Bone marrow (tissue), 2 donors: Measurements from ENCODE around the gene GAS6.
"Not testable (repeated sequence)": the region's sequence is repeated elsewhere in the genome, so short reads cannot be mapped to it uniquely, and the experiment has no call there.

Experiments used
- DNase-seq, 2 donors: peaks; one replicate each; lab custom pipeline; 2025; lab: John Stamatoyannopoulos, UW

GAS6 gene

DNA sequence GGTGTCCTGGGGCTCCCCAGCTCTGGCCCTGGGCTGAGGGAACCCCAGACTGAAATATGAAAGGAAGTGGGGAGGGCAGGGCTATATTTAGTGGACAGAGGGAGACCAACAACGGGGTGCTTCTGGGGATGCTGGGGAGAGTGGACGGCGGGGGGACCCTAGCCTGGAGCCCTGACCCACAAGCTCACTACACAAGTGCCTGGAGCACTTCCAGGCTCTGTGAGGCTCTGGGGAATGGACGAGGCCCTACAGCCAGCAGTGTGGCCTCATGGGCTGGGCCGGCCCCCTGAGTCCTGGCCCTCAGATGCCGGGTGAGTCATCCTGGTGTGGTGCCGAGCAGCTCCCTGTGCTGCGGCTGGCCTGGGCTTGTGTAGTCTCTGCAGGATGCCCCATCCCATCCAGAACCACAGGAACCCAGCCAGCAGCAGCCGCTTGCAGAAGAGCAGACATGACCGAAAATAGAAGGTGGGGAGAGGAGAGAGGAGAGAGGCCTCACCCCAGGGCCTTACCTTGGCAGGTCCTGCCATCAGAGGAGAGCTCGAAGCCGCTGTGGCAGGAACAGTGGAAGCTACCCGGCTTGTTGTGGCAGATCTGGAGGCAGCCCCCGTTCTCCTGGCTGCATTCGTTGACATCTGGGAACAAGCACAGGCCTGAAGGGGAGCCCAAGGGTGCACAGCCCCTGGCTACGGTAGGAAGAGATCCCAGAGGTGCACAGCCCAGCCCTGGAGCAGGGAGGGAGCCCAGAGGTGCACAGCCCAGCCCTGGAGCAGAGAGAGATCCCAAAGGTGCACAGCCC, 26.1 kb downstream of the GAS6 start:
- DNase-seq: no peak

DNA sequence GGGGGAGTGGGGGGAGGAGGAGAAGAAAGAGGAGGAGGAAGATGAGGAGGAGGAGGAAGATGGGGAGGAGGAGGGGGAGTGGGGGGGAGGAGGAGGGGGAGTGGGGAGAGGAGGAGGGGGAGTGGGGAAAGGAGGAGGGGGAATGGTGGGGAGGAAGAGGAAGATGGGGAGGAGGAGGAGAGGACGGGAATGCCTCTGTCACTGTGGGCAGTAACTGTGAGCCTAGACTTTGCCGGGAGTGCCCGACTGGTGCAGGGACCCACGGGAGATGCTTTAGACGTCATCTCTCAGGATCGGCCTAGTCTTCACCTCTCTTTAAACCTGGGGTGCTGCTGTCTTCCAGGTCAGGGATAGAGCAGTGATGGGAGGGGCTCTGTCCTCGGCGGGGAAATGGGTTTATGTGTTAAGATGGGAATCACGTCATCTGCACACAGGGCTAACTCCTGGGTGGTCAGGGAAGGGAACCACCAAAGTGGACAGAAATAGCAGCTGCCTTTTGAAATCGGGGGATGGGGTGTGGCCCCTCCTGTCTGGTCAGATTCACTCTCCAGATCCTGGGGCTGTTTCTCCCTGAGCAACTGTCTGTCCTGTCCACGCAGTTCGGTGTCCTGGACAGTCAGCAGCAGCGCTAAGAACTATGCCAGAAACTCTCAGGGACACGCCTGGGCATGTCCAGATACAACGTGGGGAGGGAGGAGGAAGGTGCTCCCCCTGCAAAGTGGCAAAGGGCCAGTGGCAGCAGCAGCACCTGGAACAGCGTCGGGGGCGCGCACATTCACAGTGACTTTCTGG, 26.9 kb downstream of the GAS6 start:
- DNase-seq: no peak

DNA sequence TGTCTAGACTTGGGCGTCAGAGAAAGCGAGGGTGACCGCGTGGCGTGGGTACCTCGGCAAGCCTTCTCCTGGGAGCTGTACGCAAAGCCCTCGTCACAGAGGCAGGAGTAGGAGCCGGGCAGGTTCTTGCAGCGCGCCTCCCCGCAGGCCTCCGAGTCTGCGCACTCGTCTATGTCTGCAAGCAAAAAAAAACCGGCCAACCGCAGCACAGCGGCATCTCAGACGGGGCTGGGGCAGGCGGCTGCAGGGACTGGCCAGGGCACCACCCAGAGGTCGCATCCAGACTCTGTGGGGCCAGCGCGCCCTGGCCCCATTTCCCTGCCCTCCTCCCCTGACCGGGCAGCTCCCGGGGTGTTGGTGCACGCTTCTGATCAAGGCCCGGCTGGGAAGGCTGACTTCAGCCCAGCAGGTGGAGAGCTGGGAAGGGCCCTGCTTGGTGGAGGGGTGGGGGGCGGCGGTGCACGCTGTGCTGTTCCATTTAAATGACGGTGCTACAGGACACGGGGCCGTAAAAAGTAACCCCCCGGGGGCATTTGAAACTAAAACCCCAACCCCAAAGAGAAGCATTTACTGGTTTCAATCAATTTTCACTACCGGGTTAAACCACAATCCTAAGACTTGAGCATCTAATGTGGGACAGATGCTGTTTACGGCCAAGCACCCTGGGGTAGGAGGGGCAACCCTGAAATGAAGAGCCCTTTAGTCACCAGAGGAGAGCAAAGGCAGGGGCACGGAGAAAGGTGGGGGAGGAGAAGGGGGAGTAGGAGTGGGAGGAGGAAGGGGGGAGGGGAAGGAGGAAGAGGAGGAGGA, 28.2 kb downstream of the GAS6 start:
- DNase-seq: no peak

DNA sequence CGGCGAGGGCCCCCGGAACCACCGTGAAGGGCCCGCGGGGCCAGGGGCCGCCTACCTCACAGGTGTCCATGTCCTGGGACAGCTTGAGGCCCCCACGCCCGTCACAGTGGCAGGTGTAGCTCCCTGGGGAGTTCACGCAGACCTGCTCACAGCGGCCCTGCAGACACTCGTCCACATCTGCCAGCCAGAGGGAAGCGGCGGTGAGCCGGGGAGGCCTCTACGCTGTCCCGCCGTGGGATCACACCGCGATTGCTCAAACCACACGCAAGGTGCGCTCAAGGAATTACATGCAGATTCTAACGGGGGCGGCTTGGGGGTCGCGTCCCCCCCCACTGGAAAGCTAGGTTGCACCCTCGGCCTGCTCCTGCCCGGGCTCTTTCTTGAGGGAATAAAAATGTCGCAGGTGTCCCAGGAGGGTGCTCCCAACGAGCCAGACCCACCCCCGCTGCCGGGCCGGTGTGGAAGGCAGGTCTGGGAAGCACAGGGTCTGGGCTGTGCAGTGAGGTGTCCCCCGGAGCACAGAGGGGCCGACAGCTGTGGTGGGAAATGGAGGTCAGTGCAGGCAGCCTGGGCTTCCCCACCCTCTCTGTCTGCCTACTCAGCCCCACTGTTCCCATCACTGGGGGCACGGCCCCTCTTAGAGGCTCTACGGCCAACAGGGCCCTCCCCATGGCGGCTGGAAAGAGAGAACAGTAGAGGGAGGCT, 29.2 kb downstream of the GAS6 start:
- DNase-seq: no peak

DNA sequence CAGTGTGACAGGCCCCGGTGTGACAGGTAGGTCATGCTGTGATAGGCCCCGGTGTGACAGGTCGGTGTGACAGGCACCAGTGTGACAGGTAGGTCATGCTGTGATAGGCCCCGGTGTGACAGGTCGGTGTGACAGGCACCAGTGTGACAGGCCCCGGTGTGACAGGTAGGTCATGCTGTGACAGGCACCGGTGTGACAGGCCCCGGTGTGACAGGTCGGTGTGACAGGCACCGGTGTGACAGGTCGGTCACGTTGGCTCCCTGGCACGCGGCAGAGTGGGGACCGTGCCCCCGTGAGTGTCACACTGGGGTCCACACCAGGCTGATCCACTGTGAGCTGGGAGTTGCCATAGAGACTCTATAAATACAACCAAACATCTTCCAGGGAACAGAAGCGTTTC, 29.9 kb downstream of the GAS6 start:
- DNase-seq: not testable (repeated sequence)

DNA sequence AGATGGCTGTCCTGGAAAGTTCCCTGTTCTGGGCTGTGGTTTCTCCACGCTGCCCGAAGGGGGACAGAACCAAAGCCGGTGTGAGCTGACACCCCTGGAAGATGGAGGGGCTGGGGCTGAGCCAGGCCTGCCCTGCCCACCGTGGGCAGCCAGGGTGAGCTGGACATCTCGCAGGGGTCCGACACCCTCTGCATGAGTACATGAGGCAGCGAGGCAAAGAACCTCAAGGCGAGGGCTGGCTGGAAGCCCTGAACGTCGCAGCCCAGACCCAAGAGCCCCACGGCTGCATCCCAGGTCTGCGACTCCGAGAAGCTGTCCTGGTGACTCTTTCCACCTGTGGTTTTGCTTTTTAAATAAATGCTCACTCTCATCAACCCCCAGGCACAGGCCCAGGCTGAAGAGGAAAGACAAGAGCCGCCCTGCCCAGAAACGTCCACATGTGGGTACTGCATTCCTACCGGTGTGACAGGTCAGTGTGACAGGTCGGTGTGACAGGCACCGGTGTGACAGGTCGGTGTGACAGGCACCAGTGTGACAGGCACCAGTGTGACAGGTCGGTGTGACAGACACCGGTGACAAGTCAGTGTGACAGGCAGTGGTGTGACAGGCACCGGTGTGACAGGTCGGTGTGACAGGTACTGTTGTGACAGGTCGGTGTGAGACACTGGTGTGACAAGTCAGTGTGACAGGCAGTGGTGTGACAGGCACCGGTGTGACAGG, 30.6 kb downstream of the GAS6 start:
- no peak for DNase-seq

DNA sequence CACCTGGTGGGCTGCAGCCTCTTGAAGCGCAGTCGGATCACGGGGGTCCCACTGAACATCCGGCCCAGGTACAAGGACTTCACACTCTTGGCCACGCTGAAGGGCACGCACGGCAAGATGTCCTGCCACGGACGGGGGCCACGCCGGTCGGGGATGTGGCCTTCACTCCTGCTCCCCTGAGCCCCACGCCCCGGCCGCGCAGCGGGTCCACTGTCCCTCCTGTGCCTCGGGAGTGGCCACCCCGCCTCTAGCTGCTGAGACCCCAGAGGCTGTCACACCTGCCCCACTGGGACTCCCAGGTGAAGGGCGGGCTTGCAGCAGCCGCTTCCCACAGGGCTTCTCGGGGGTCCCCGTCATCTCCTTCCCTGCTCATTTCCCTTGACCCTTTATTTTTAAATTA, 31.2 kb downstream of the GAS6 start:
- no peak for DNase-seq

DNA sequence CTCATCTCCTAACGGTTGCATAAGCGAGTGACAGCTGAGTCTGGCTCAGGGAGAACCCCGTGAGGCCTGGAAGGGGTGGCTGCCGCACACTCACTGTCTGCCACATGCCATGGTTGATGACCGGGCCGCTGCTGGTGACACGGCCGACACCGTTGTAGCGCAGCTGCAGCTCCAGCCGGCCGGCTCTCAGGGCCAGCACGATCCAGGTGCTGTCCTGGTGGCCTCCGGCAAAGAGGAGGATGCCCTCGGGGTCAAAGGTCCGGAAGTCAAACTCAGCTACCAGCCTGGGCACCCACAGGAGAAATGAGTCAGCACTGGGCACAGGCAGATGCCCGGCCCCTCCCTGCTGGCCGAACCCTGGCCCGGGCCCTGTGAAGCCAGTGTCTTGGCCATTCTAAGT, 31.7 kb downstream of the GAS6 start:
- no peak for DNase-seq

DNA sequence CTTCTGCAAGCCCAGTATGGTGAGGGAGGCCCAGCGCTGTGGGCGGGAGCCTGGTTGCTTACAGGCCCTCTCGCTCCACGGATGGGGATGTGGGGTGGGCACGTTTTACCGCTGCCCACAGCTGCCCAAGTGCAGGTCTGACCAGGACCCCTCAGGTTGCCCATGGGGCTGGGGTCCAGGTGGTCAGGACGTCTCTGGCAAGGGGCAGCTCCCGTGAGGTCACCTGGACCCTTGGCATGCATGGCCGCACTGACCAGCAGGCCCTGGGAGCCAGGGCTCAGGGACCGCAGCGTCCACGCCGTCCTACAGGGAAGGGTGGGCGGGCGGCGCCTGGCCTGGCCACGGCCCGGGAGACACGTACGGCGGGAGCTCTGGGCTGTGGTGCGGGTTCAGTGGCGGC, 32.8 kb downstream of the GAS6 start:
- DNase-seq: no peak

DNA sequence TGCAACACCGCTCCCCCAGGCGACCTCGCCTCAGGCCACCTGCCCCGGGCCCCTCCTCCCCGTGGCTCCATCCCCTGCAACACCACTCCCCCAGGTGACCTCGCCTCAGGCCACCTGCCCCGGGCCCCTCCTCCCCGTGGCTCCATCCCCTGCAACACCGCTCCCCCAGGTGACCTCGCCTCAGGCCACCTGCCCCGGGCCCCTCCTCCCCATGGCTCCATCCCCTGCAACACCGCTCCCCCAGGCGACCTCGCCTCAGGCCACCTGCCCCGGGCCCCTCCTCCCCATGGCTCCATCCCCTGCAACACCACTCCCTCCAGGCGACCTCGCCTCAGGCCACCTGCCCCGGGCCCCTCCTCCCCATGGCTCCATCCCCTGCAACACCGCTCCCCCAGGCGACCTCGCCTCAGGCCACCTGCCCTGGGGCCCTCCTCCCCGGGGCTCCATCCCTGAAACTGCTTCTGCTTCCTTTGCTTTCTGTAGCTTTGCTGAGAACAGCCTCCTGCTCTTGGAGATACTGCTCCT, 33.4 kb downstream of the GAS6 start:
- not testable (repeated sequence) for DNase-seq

DNA sequence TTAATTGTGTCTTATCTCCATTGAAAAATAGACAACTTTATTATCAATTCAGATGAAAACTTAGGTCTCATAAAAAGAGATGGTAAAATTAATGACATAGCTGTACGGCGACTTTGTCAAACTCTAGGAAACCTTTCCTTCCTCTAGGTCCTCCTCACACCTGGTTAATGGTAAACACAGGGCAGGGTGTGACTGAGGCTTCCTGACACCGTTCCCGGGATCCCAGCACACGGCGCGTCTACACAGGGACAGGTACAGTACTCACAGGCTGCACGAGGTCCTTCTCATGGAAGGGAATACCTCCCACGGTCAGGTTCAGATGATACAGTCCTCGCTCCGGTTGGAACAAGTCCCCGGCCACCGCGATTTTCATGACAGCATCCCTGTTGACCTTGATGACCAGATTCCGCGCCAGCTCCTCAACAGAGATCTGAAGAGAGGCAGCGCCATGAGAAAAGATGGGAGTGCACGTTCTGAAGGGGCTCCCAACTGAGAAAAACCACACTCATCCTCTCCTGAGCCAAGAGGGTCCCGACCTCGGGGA, 35.5 kb downstream of the GAS6 start:
- DNase-seq: no peak

DNA sequence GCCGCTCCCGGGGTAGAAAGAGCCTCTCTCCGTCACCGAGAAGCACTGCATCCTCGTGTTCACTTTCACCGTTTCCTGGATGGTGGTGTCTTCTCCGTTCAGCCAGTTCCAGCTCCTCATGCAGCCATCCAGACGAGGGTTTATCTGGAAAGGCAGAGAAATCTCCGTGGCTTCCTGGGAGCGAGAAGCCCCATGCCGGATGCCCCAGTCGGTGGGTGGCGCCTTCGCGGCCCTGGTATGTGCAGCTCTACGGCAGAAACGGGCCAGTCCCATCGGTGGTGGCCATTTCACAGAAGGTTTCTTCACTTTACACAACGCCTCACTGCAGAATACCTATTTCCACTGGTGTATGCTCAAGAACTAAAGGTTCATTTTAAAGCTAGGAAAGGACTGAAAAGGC, 36.9 kb downstream of the GAS6 start:
- no peak for DNase-seq

DNA sequence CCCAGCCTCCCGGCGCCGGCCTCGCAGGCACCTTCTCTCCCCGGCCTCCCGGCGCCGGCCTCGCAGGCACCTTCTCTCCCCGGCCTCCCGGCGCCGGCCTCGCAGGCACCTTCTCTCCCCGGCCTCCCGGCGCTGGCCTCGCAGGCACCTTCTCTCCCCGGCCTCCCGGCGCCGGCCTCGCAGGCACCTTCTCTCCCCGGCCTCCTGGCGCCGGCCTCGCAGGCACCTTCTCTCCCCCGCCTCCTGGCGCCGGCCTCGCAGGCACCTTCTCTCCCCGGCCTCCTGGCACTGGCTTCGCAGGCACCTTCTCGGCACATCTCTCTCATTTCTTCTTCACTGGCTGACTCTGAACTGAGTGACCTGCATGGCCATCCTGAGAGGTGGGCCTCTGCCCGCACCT, 37.4 kb downstream of the GAS6 start:
- DNase-seq: not testable (repeated sequence)

DNA sequence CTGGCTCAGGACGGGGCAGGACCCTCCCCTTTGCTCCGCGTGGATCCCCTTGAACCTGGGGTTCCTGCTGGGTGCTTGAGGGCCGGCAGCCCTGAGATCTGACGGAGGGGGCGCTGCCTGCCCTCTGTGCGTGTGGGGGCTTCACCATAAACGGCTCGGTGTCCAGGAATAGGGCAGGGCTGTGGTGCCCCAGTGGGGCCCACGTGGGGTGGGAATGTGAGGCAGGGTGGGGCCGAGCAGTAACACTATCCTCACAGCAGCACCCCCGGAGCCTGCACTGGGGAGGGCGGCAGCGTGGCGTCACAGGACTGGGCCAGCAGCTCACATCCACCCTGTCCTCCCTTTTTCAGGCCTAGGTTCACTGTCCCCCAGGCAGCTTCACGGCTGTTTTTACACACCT, 38.0 kb downstream of the GAS6 start:
- no peak for DNase-seq

DNA sequence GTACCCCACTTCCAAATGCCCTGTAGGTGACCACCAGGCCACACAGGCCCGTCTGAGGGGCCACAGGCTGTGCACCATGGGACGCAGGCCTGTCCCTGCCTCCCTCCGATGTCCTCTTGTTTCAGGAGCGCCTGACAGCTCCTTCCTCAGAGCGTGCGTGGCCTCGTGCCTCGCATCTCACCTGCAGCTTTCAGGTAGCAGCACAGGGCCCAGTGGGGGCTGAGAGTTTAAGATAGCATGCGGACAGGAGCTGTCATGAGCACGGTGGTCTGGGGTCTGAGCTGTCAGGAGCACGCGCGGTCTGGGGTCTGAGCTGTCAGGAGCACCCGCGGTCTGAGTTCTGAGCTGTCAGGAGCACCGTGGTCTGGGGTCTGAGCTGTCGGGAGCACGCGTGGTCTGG, 40.1 kb downstream of the GAS6 start:
- DNase-seq: no peak

DNA sequence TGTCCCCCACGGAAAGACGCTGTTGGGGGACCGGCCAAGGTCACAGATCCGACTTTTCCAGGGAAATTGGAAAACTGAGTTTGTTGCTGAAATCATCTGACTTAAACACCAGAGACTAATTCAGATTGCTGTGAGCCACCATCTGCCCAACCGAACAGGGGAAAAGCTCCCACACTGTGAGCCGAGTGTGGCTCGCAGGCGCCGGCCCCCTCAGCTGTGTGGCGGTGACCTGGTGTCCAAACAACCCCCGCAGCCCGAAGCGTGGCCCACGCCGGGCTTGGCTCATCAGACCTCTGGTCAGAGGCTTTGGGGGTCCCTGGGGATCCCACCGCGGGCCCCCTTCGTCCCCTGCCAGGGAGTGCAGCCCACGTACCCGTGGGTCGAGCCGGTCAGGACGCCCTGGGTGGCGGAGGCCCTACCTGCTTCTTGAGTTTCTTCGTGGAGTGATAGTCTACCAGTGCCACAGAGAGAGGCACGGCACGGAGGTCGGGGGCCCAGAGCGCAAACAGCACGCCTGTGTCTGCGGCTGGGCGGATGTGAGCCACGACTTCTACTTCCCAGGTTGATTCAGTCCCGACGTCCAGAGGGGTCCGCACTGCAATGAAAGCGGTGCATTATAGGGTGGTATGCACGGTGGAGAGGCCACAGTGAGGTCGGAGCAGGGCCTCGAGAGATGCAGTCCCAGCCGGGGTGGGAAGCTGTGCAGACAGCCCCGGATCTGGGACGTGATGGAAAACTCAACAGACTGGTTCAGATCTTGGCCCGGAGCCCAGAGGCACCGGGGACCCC, 40.7 kb downstream of the GAS6 start:
- DNase-seq: no peak

DNA sequence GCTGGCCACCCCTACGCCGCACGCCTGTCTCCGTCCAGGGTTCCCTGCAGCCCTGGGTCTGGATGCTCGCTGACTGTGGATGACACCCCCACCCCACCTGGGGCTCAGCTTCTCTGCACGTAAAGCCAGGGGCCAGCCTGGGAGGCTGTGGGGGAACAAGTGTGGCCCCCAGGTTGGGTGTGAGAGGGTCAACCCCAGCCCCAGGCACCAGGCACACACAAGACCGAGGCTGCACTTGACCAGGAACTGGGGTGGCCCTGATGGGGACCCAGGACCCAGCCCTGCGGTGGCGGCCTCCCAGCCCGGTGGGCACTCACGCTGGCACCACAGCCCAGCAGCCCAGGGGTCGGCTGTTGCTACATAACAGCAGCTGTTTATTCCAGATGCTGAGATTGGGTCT, 41.6 kb downstream of the GAS6 start:
- no peak for DNase-seq

DNA sequence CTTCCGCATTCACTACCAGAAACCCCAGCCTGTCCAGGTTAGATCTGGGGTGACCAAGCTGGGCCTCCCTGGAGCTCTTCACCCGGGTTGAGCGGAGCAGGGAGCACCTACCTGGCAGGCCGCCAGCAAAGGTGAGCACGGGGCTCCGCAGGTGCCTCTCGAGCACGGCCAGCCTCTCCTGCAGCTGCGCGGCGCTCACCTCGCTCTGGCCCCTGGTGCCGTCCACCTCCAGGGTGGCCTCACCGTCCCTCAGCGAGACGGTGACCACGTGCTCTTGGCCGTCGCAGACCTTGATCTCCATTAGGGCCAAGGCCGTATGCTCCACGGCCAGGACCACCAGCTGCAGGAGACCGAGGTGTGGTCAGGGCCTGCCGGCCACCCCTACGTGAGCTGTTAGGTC, 42.0 kb downstream of the GAS6 start:
- no peak for DNase-seq

DNA sequence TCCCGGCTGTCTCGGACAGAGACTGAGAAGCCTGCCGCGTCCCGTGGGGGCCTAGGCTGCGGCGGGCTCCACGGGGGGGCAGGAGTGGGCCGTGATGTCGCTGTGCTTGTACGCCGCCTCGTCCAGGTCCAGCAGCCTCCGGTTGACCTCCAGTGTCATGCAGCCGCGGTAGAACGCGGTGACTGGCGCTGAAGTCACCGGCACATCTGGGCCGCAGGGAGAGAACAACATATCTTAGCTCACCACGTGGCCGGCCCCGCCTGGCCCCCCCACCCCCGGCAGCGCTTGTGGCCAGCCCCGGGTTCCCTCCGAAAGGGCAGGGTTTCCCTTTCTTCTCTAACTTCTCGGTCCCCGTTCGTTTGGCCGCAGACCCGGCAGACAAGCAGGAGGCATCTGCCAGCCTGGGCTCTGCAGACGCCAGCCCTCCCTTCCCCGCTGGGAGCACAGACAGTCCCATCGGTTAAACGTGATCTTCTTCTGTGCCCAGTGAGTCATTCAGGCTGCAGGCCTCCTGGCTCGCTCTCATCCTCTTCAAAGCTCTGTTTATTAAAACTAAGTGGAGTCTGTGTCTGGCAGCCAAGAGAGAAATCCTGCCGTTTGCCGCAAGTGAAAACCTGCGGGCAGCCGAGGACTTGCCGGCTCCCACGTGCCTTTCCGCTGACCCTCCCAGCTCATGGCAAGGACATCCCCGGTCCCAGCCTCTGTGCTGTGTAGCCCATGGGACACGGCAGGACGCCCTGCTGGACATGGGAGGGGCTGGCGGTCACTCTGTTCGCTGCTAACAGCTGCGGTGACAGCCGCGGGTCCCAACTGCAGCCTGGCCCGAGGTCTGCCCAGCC, 42.8 kb downstream of the GAS6 start:
- DNase-seq: no peak
